ENCODE data around the gene KIRREL2. TPM values are rescaled to one million over a fixed set of nuclear protein-coding genes. Genes with fewer than 3 reads are reported as not detected.

The KIRREL2 gene
- total and polyA plus RNA-seq, 9 of the 15 experiments (the other 6 are each of a cell fraction or from before 2014, with no cell fraction given): 0.01 to 0.12 (median 0.09) TPM; not detected in 4

DNA sequence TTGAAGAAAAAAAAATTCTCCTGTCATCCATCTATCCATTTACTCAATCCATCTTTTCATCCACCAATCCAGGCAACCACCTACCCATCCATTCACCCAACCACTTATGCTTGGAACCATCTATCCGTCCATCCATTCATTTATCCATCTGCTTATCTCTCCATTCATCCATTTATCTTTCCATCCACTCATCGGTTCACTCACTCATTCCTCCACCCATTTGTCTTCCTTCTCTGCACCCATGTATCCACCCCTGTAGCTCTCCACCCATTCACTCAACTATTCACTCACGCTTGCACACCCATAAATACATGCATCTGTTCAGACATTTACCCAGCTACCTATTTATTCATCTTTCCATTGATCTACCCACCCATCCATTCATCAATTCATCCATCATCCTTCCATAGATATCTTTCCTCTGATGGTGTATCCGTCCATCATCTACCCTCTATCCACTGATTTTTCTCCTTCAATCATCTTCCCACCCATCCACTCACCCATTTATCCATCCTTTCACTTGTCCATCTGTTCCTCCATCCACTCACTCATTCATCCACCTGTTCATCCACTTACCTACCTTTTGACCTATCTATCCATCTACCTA is 13.9 kb upstream of the KIRREL2 start:
- H3K4me3 ChIP-seq: no peak overlapping the region
- ChIA-PET POLR2A (interaction anchor here (0.6 kb wide), 1 partner anchor 84 kb away, joined by 3 read pairs; no protein-coding TSS in a partner anchor), CTCF (ENCODE audit: low intra/inter-chr PET ratio) (no interaction called here)
- H3K79me2 ChIP-seq (ENCODE audit: control insufficient read depth, insufficient read depth, low read length): no peaks in the 10 kb centered on the region
- peaks cover 4% of the 10 kb centered on the region for H3K9me1 ChIP-seq (ENCODE audit: control insufficient read depth, insufficient read depth, low read length)
- intact Hi-C loops (cut with micrococcal nuclease) (no loop called here), in situ Hi-C loops (cut with MboI) (no loop called here)
- H2AFZ ChIP-seq (ENCODE audit: low read depth, low read length): no peak overlapping the region
- ATAC-seq (no peak), DNase-seq (ENCODE audit: extremely low read depth in 1 of 4, low spot score in 3 of 4) (no peak), FAIRE-seq (no peak)
- H3K9me3 ChIP-seq (replicated peaks; ENCODE audit: control insufficient read depth, insufficient read depth, low read depth, low read length): no peaks in the 10 kb centered on the region
- BruUV-seq (replicated peaks): no TSS peak
- H3K4me1 ChIP-seq (replicated peaks in 1 of 2; ENCODE audit: control insufficient read depth in 2 of 2, insufficient read depth in 2 of 2, low read length in 2 of 2): peaks cover 9 to 27% of the 10 kb centered on the region in 2 experiments
- WGBS (ENCODE audit: insufficient coverage, low coverage, missing lambda C conversion rate): 0% methylated on average over 4 of the region's 4 CpGs
- peaks cover 14 to 37% of the 10 kb centered on the region in 2 experiments for H3K27me3 ChIP-seq (ENCODE audit: control insufficient read depth in 2 of 2, insufficient read depth in 2 of 2, low read length in 2 of 2)
- H4K20me1 ChIP-seq (replicated peaks; ENCODE audit: control insufficient read depth, insufficient read depth, low read length): peaks cover 5% of the 10 kb centered on the region
- no peak overlapping the region for H3K27ac ChIP-seq (ENCODE audit: extremely low read depth, low read depth, low read length)
- H3K9ac ChIP-seq (ENCODE audit: insufficient read depth in 1 of 2, low read depth in 2 of 2, low read length in 2 of 2): no peak overlapping the region
- no peak overlapping the region for H3K4me2 ChIP-seq (ENCODE audit: insufficient read depth, low read length)
- H3K36me3 ChIP-seq (ENCODE audit: control insufficient read depth, insufficient read depth, low read length): no peaks in the 10 kb centered on the region
- TF ChIP-seq JUND (IDR thresholded peaks at IDR 0.05; ENCODE audit: borderline replicate concordance, low read depth, low read length): no peak
- TF ChIP-seq JUND (tag; IDR thresholded peaks at IDR 0.05; ENCODE audit: borderline replicate concordance, low read depth, low read length): no peak
- TF ChIP-seq TRIM28 (IDR thresholded peaks at IDR 0.05): no peak
- no peak for TF ChIP-seq XRCC4 (IDR thresholded peaks at IDR 0.05; ENCODE audit: extremely low read depth, insufficient read depth, insufficient read length)
- no peak for TF ChIP-seq PHF20 (IDR thresholded peaks at IDR 0.05; ENCODE audit: partially characterized antibody)
- TF ChIP-seq GABPA (tag; conservative IDR thresholded peaks at IDR 0.05; ENCODE audit: low read depth): no peak
- TF ChIP-seq CSDE1 (IDR thresholded peaks at IDR 0.05): no peak
- TF ChIP-seq HDAC1 (IDR thresholded peaks at IDR 0.05): no peak
- no peak for TF ChIP-seq SNRNP70 (optimal IDR thresholded peaks at IDR 0.05; ENCODE audit: low read depth, low read length)
- TF ChIP-seq POLR2H (tag; IDR thresholded peaks at IDR 0.05; ENCODE audit: low read depth): no peak
- no peak for TF ChIP-seq IRF2 (CRISPR knock-in tag; IDR thresholded peaks at IDR 0.05)
- no peak for TF ChIP-seq DIDO1 (tag; IDR thresholded peaks at IDR 0.05; ENCODE audit: low read depth)
- TF ChIP-seq, protein P1, sequence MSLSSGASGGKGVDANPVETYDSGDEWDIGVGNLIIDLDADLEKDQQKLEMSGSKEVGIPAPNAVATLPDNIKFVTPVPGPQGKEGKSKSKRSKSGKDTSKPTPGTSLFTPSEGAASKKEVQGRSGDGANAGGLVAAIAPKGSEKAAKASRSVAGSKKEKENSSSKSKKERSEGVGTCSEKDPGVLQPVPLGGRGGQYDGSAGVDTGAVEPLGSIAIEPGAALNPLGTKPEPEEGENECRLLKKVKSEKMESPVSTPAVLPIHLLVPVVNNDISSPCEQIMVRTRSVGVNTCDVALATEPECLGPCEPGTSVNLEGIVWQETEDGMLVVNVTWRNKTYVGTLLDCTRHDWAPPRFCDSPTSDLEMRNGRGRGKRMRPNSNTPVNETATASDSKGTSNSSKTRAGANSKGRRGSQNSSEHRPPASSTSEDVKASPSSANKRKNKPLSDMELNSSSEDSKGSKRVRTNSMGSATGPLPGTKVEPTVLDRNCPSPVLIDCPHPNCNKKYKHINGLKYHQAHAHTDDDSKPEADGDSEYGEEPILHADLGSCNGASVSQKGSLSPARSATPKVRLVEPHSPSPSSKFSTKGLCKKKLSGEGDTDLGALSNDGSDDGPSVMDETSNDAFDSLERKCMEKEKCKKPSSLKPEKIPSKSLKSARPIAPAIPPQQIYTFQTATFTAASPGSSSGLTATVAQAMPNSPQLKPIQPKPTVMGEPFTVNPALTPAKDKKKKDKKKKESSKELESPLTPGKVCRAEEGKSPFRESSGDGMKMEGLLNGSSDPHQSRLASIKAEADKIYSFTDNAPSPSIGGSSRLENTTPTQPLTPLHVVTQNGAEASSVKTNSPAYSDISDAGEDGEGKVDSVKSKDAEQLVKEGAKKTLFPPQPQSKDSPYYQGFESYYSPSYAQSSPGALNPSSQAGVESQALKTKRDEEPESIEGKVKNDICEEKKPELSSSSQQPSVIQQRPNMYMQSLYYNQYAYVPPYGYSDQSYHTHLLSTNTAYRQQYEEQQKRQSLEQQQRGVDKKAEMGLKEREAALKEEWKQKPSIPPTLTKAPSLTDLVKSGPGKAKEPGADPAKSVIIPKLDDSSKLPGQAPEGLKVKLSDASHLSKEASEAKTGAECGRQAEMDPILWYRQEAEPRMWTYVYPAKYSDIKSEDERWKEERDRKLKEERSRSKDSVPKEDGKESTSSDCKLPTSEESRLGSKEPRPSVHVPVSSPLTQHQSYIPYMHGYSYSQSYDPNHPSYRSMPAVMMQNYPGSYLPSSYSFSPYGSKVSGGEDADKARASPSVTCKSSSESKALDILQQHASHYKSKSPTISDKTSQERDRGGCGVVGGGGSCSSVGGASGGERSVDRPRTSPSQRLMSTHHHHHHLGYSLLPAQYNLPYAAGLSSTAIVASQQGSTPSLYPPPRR (CRISPR knock-in tag; IDR thresholded peaks at IDR 0.05; ENCODE audit: borderline replicate concordance): no peak
- TF ChIP-seq ETV5 (CRISPR knock-in tag; IDR thresholded peaks at IDR 0.05; ENCODE audit: low read depth): no peak
- TF ChIP-seq SPI1 (IDR thresholded peaks at IDR 0.05; ENCODE audit: borderline replicate concordance, low read depth, low read length): no peak
- TF ChIP-seq, protein P2, sequence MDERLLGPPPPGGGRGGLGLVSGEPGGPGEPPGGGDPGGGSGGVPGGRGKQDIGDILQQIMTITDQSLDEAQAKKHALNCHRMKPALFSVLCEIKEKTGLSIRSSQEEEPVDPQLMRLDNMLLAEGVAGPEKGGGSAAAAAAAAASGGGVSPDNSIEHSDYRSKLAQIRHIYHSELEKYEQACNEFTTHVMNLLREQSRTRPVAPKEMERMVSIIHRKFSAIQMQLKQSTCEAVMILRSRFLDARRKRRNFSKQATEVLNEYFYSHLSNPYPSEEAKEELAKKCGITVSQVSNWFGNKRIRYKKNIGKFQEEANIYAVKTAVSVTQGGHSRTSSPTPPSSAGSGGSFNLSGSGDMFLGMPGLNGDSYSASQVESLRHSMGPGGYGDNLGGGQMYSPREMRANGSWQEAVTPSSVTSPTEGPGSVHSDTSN (CRISPR knock-in tag; IDR thresholded peaks at IDR 0.05; ENCODE audit: low read depth): no peak
- TF ChIP-seq, protein P2 (tag; conservative IDR thresholded peaks at IDR 0.05; ENCODE audit: low read depth): no peak
